T-helper 2 cell (primary cell): ENCODE data around the gene MAGEB17.

ENCODE experiments used
- DNase-seq, 5 experiments: peaks; one replicate each; pipeline versions ENCODE4 v3.0.0 to v3.0.0-alpha.2; 2012 to 2022

Gene MAGEB17

GRCh38 chrX:16210061-16210460 is 42.8 kb downstream of the MAGEB17 start:
- no peak for DNase-seq

GRCh38 chrX:16212024-16212423 is 44.7 kb downstream of the MAGEB17 start:
- no peak for DNase-seq

GRCh38 chrX:16212436-16212835 is 45.2 kb downstream of the MAGEB17 start:
- no peak for DNase-seq

- DNase-seq, result no peak
These were observed 46.7 kb downstream of the MAGEB17 start for GRCh38 chrX:16213961-16214360.

- DNase-seq, result no peak
These were observed 48.4 kb downstream of the MAGEB17 start for GRCh38 chrX:16215660-16216059.
